HK-2 (cell line): Measurements from ENCODE around the gene ATP11C.
"Not testable (repeated sequence)": the region's sequence is repeated elsewhere in the genome, so short reads cannot be mapped to it uniquely, and the experiment has no call there.

Experiments used
- DNase-seq: peaks from one replicate; pipeline ENCODE4 v3.0.0-alpha.2; 2018; ENCODE audit not compliant: unreplicated experiment

Gene ATP11C

GRCh38 chrX:139932901-139933796, at the start of gene ATP11C:
ATP11C (minus strand) TSS chrX:139933053; CDS start chrX:139932042, 1,011 bp downstream.
- peak; percentile 83 for DNase-seq

DNA sequence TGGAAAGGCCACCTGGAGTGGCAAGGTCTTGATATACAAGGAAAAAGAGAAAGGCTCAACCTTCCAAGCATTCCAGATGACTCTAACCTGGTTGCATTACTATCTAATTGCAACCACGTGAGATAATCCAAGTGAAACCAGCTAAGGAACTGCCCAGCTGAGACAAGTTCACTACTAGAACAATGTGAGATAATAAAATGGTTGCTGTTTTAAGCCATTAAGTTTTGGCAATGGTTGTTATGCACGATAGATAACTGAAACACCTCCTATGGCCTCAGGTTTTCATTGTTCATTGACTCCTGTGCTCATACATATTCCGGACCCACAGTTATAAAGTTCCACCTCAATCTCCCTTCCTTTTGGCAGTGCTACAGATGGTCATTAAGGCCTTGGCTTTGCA, 41.6 kb upstream of the ATP11C start:
- no peak for DNase-seq

- no peak for DNase-seq
These were observed 40.1 kb upstream of the ATP11C start for GRCh38 chrX:139972629-139973624.

GRCh38 chrX:139972113-139972512, 39.3 kb upstream of the ATP11C start:
- DNase-seq, result no peak

DNA sequence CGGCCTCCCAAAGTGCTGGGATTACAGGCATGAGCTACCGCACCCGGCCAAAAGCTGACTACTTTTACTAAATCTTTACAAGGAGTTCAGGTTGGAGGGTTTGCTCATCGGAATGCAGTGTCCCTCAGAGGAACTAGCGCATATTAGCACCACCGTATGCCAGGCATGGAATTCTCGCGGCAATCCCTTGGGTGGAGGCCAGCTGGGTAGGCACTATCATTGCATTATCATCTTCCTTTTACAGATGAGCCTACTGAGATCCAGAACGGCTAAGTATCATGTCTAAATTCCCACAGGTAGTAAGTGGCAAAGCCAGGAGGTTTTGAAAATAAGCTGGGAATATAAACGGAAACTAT, 38.5 kb upstream of the ATP11C start:
- no peak for DNase-seq

- no peak for DNase-seq
These were observed 36.4 kb upstream of the ATP11C start for GRCh38 chrX:139969286-139969685.

- no peak for DNase-seq
These were observed 34.9 kb upstream of the ATP11C start for GRCh38 chrX:139967750-139968149.

DNA sequence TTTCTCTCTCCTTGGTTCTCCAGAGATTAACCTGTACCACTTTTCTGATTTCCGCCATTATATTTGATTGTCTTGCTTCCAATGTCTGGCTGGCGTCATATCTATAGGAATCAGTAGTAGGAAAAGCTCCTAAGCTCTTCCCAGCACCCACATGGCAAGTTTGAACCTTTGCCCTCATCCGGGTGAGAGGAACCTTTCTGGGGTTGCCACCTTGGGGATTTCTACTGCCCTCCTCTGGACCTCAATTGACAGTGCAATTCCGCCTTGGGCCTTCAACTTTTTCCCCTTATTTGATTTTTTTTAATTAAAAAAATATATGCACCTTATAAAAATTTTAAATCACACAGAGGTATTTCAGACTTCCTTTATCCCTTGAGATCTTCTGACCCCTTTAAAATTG, 34.4 kb upstream of the ATP11C start:
- DNase-seq, result no peak

DNA sequence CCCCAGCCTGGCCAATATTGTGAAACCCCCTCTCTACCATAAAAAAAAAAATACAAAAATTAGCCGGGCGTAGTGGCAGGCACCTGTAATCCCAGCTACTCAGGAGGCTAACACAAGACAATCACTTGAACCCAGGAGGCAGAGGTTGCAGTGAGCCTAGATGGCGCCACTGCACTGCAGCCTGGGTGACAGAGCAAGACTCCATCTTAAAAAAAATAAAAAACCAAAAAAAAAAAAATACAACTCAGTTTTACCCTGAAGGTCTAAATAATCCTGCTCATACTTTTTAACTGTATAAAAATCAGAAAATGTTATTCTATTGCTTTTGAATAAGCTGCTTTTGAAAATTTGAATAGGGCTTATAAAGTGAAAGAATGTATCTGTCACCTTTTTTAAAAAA, 33.3 kb upstream of the ATP11C start:
- DNase-seq, result not testable (repeated sequence)

- DNase-seq, result no peak
These were observed 32.6 kb upstream of the ATP11C start, which contains the start of gene CXorf66 for GRCh38 chrX:139965421-139965820. CXorf66 (minus strand) TSS chrX:139965521; CDS start chrX:139965496, 25 bp downstream.

DNA sequence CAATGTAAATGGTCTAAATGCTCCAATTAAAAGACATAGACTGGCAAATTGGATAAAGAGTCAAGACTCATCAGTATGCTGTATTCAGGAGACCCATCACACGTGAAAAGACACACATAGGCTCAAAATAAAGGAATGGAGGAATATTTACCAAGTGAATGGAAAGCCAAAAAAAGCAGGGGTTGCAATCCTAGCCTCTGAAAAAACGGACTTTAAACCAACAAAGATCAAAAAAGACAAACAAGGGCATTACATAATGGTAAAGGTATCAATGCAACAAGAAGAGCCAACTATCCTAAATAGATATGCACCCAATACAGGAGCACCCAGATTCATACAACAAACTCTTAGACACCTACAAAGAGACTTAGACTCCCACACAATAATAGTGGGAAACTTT, 28.2 kb upstream of the ATP11C start:
- DNase-seq, result not testable (repeated sequence)

DNA sequence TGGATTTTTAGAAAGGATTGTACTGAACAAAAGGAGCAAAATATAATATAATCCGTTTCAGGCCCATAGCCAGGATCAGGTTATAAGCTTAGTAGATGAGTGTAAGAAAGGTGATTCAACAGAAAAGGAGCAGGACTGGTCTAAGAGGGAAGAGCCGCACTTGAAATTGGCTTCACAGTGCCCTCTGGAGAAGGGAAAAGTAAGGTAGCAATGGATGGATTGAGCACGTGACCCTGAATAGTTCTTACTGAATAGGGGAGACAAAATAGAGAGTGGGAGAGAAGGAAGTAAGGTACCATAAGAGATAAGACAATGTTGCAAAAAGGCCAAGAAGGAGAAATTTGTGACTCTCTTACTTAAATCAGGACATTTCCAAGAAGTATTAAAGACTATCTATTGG, 16.9 kb upstream of the ATP11C start:
- no peak for DNase-seq

DNA sequence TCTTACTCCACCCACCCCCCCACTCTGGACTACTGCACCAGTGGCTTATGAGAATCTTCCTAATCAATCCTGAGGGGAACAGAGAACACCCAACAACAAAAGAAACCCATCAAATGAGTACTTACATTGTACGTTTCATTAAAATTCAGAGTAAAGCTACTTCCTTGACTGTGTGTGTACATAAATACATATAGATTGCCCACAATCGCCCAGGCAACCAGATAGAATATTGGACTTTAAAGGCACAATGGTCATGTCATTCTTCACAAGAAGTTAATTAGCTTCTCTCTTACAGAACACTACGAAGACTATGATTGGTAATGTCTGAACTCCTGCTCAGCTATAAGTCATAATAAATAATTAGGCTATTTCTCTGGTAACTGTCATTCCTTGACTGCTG, 12.2 kb upstream of the ATP11C start:
- no peak for DNase-seq

DNA sequence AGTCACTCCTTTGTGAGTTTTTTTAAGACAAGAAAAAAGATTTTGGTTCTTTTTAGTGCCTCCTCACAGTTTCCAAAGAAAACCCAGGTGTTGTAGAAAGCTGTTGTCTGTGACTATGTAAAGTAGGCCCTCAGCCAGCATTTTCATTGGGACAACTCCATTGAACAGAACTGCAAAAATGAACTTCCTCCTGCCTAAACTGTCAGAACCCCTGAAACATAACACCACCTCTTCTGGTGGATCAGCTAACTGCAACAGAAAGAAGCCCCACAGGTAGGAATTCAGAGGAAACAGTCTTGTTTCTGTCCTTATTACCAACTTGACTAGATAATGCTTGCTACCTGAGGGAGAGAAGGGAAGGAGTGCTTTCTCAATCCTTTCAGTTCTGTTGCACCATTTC, 3.4 kb upstream of the ATP11C start:
- no peak for DNase-seq

DNA sequence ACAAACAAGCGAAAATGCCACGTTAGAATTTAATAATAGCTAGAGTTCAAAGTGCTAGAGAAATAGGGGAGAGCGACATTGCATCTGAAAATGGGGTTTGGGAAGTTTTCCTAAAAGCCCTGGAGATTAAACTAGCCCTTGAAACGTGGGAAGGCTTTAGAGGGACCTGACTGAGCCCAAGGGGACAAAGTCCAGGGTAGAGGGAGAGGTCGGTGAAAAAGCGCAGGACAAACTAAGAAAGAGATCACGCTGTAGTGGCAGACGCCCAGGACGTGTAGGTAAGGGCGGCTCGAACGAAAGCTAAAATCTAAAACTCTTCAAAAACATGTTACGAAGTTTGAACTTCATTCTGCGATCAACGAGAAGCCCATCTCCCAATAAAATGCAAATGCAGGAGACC, 1.1 kb upstream of the ATP11C start:
- no peak for DNase-seq

DNA sequence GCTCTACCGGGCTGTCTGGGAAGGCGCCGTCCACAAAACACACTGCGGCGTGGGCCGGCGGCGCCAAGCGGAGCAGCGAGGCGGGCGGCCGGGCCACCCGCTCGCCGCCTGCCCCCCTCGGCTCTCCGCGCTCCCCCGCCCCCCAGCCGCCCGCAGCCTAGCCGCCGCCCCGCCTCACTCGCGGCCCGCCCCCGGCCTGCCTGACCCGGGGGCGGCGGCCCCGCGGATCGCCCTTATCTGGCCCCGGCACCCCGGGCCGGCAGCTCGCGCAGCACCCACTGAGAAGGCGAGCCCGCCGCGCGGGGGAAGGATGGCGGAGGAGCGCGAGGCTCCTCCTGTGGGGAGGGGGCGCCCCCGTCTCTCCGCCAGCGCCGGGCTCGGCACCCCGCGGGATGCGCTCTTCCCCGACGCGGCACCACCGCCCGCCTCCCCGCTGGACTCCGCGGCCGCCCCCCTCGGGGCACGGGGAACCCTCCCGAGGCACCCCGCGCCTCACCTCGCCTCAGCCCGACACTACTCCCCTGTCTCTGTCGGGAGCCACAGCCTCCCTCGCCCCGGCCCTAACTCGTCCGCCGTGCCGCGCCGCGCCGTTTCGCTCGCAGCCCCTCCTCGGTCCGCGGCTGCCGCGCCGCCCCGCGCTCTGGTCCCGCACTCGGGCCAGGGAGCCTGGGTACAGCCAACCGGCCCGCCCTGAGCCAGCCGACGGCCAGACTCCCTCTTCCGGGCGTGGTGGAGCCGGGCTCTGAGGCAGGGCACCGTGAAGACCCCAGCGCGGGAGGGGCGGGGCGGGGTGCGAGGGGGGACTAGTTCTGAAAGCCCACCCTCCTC, 566 bp downstream of the ATP11C start:
- peak; percentile 66 for DNase-seq

GRCh38 chrX:139931646-139932072, 1.2 kb downstream of the ATP11C start:
- no peak for DNase-seq

GRCh38 chrX:139930916-139931645, 1.8 kb downstream of the ATP11C start:
- DNase-seq, result peak; percentile 39

DNA sequence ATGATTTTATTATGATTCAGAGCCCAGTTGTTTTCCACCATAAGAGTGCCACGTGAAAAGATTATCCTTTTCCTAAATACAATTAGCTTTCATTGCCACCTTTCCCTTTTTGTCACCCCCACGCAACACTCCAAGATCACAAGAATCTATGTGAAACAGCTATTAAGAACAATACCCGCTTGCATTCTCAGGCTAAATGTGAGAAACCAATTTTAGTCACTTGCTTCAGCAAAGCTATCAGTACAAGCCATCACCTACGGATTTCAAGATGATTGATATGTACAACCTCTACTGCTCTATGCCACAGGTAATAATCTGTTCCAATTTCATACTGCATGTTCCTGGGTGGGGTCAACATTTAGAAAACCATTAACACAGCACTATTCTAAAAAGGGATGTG, 2.5 kb downstream of the ATP11C start:
- no peak for DNase-seq

- no peak for DNase-seq
These were observed 3.0 kb downstream of the ATP11C start for GRCh38 chrX:139929876-139930275.

GRCh38 chrX:139924696-139925095, 8.2 kb downstream of the ATP11C start:
- DNase-seq, result no peak
